ENCODE results near the gene PPP6R3.

PPP6R3 gene

DNA sequence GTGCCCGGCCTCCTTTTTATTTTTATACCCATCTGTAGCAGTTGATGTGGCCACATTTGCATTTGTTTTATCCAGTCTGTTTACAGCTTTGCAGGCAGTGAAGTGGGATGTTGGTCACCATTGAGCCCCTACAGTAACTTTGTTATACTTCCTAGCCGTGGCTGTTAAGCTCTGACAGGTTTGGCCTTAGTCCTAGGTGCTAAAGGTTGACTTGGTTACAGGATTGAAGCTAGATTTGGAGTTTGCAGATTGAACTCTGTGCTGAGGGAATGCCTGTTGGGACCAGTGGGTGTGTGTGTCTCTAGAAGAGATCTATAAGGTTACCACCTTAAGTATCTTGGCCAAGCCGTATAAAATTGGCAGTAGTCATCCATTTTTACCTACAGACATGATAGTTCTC, 91.2 kb downstream of the PPP6R3 start:
- Histone ChIP-seq H3F3A (ENCODE audit: low read depth) (no peaks in the 10 kb centered on the region), H3K4me2 (ENCODE audit: low read depth, low read length, poor library complexity, severe bottlenecking) (no peak overlapping the region), H3K36me3 (ENCODE audit: insufficient read depth, low read length) (peaks cover 97% of the 10 kb centered on the region), H3K9me2 (replicated peaks; ENCODE audit: low read depth, low read length) (no peaks in the 10 kb centered on the region), H3K4me3 (ENCODE audit: low read length, poor library complexity, severe bottlenecking) (no peak overlapping the region), H4K20me1 (ENCODE audit: insufficient read depth, low read length, poor library complexity, severe bottlenecking) (peaks cover 33% of the 10 kb centered on the region), H3K9me3 (ENCODE audit: insufficient read depth, low read depth, low read length) (no peaks in the 10 kb centered on the region), H3K9ac (ENCODE audit: low read depth, low read length, poor library complexity, severe bottlenecking) (no peak overlapping the region), H2AFZ (ENCODE audit: low read length) (no peak overlapping the region), H3K27me3 (ENCODE audit: insufficient read depth, low read length, poor library complexity, severe bottlenecking) (no peaks in the 10 kb centered on the region), H3K4me1 (ENCODE audit: insufficient read depth, low read length, poor library complexity, severe bottlenecking) (no peaks in the 10 kb centered on the region), H3K79me2 (ENCODE audit: insufficient read depth, low read length) (peaks cover 23% of the 10 kb centered on the region; the same call in 1 of the 2 replicates)
- TF ChIP-seq EZH2phosphoT487 (IDR thresholded peaks at IDR 0.05; ENCODE audit: borderline replicate concordance) (no peak), CTCF (conservative IDR thresholded peaks at IDR 0.05; ENCODE audit: low read length) (no peak)

DNA sequence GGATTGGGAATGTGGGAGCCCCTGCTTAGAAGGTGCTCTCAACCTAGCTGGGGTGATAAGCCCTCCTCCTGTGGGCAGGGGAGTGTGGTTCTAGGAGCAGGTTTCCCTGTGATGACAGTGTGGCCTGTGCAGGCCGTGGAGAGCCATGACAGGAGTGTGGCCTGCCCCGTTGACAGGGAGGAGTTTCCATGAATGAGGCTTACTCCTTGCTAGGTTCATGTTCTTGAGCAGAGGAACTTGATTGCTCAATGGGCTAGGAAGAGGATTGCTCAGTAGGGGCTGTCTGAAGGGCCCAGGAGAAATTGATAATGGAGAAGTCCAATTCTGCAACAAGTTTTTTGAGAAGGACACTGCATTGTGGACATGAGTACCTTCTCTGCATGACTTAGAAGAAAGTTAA, 92.0 kb downstream of the PPP6R3 start:
- H3K36me3 ChIP-seq (ENCODE audit: insufficient read depth, low read length), result peaks cover 95% of the 10 kb centered on the region
- no peak overlapping the region for H3K9ac ChIP-seq (ENCODE audit: low read depth, low read length, poor library complexity, severe bottlenecking)
- no peak overlapping the region for H2AFZ ChIP-seq (ENCODE audit: low read length)
- no peak overlapping the region for H3K4me2 ChIP-seq (ENCODE audit: low read depth, low read length, poor library complexity, severe bottlenecking)
- H3K27me3 ChIP-seq (ENCODE audit: insufficient read depth, low read length, poor library complexity, severe bottlenecking), result no peaks in the 10 kb centered on the region
- no peaks in the 10 kb centered on the region for H3F3A ChIP-seq (ENCODE audit: low read depth)
- H3K79me2 ChIP-seq (ENCODE audit: insufficient read depth, low read length), result peaks cover 24% of the 10 kb centered on the region; the same call in 1 of the 2 replicates
- H3K9me3 ChIP-seq (ENCODE audit: insufficient read depth, low read depth, low read length), result no peaks in the 10 kb centered on the region
- TF ChIP-seq CTCF (conservative IDR thresholded peaks at IDR 0.05; ENCODE audit: low read length) (no peak), EZH2phosphoT487 (IDR thresholded peaks at IDR 0.05; ENCODE audit: borderline replicate concordance) (no peak)
- H3K9me2 ChIP-seq (replicated peaks; ENCODE audit: low read depth, low read length), result no peaks in the 10 kb centered on the region
- peaks cover 27% of the 10 kb centered on the region for H4K20me1 ChIP-seq (ENCODE audit: insufficient read depth, low read length, poor library complexity, severe bottlenecking)
- H3K4me1 ChIP-seq (ENCODE audit: insufficient read depth, low read length, poor library complexity, severe bottlenecking), result no peaks in the 10 kb centered on the region
- no peak overlapping the region for H3K4me3 ChIP-seq (ENCODE audit: low read length, poor library complexity, severe bottlenecking)

- Histone ChIP-seq H3K36me3 (ENCODE audit: insufficient read depth, low read length) (peaks cover 91% of the 10 kb centered on the region), H3K4me2 (ENCODE audit: low read depth, low read length, poor library complexity, severe bottlenecking) (no peak overlapping the region), H2AFZ (ENCODE audit: low read length) (no peak overlapping the region), H3K4me1 (ENCODE audit: insufficient read depth, low read length, poor library complexity, severe bottlenecking) (no peaks in the 10 kb centered on the region), H3K79me2 (ENCODE audit: insufficient read depth, low read length) (peaks cover 12% of the 10 kb centered on the region; the same call in 1 of the 2 replicates), H4K20me1 (ENCODE audit: insufficient read depth, low read length, poor library complexity, severe bottlenecking) (peaks cover 4% of the 10 kb centered on the region), H3K9me2 (replicated peaks; ENCODE audit: low read depth, low read length) (no peaks in the 10 kb centered on the region), H3K9me3 (ENCODE audit: insufficient read depth, low read depth, low read length) (no peaks in the 10 kb centered on the region), H3K4me3 (ENCODE audit: low read length, poor library complexity, severe bottlenecking) (no peak overlapping the region), H3K9ac (ENCODE audit: low read depth, low read length, poor library complexity, severe bottlenecking) (no peak overlapping the region), H3K27me3 (ENCODE audit: insufficient read depth, low read length, poor library complexity, severe bottlenecking) (no peaks in the 10 kb centered on the region), H3F3A (ENCODE audit: low read depth) (no peaks in the 10 kb centered on the region)
- TF ChIP-seq EZH2phosphoT487 (IDR thresholded peaks at IDR 0.05; ENCODE audit: borderline replicate concordance) (no peak), CTCF (conservative IDR thresholded peaks at IDR 0.05; ENCODE audit: low read length) (no peak)
These were observed 99.7 kb downstream of the PPP6R3 start for GRCh38 chr11:68560216-68560615.

Data from Loucy (cell line).